Activated CD4-positive, alpha-beta T cell treated with anti-CD3 and anti-CD28 coated beads, Interleukin-2, Interleukin-6, amounts not matched to agents 100 ng/mL and 50 ng/mL, durations not matched to agents 16 hours and 8 hours (primary cell): Measurements from ENCODE around the gene ASNSD1.
A peak's percentile ranks its signal among the peaks of the same experiment; 100 is the strongest.
"Not testable (repeated sequence)": the region's sequence is repeated elsewhere in the genome, so short reads cannot be mapped to it uniquely, and the experiment has no call there.

ENCODE experiments used
- DNase-seq: peaks from one replicate; pipeline ENCODE4 v3.0.0-alpha.2; 2020

ASNSD1 gene

GRCh38 chr2:189696223-189696622 is 35.0 kb downstream of the ASNSD1 start:
- no peak for DNase-seq

- peak; percentile 38 for DNase-seq
These were observed 37.0 kb downstream of the ASNSD1 start for GRCh38 chr2:189698020-189698887.

DNA sequence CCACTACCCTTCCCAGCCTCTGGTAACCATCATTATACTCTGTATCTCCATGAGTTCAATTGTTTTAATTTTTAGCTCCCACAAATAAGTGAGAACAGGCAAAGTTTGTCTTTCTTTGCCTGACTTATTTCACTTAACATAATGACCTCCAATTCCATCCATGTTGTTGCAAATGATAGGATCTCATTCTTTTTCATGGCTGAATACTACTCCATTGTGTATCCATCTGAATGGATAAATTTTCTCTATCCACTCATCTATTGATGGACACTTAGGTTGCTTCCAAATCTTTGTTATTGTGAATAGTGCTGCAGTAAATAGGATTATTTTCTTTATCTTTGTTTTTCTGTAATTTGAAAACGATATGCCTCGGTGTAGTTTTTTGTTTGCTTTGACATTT is 39.4 kb downstream of the ASNSD1 start:
- DNase-seq = no peak

- DNase-seq = no peak
These were observed 40.8 kb downstream of the ASNSD1 start for GRCh38 chr2:189702071-189702470.

- DNase-seq = no peak
These were observed 48.4 kb downstream of the ASNSD1 start for GRCh38 chr2:189709501-189710221.

- not testable (repeated sequence) for DNase-seq
These were observed 56.3 kb downstream of the ASNSD1 start for GRCh38 chr2:189717593-189717992.

DNA sequence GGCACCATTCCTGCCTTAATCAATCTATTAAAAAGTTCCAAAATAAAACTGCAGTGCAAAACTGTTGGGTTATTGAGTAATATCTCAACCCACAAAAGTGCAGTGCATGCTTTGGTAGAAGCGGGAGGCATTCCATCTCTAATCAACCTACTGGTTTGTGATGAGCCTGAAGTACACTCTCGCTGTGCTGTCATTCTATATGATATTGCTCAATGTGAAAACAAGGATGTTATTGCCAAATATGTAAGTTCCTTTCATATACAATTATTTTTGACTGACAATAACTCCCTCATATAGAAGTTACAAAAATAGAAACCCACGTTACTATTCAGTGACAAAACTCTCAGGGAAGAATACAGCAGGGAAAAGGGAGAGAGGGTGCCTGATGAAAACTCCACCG is 58.3 kb downstream of the ASNSD1 start:
- no peak for DNase-seq
